Ectodermal cell (in vitro differentiated cells): ENCODE measurements around the gene ZNF30. TPM values are rescaled to one million over a fixed set of nuclear protein-coding genes. Genes with fewer than 3 reads are reported as not detected.
A peak's percentile ranks its signal among the peaks of the same experiment; 100 is the strongest.
"Not testable (repeated sequence)": the region's sequence is repeated elsewhere in the genome, so short reads cannot be mapped to it uniquely, and the experiment has no call there.

Source experiments
- H3K27ac ChIP-seq: 2 replicates; pipeline ENCODE4 v1.7.0; 2013; ENCODE audit warnings: mild to moderate bottlenecking, low read depth, low read length; ENCODE audit not compliant: insufficient read depth, poor library complexity, severe bottlenecking
- H3K27me3 ChIP-seq: 2 replicates; pipeline ENCODE4 v1.7.0; 2013; ENCODE audit warnings: mild to moderate bottlenecking, low read length; ENCODE audit not compliant: insufficient read depth, control insufficient read depth, poor library complexity, severe bottlenecking
- H3K36me3 ChIP-seq: one replicate; pipeline ENCODE4 v1.7.0; 2013; ENCODE audit warnings: low read length; ENCODE audit not compliant: control insufficient read depth, insufficient read depth
- H3K4me1 ChIP-seq: one replicate; pipeline ENCODE4 v1.7.0; 2013; ENCODE audit warnings: low read length; ENCODE audit not compliant: control insufficient read depth, insufficient read depth
- H3K4me3 ChIP-seq: 2 replicates; pipeline ENCODE4 v1.7.0; 2013; ENCODE audit warnings: low read depth, low read length, control low read depth; ENCODE audit not compliant: insufficient read depth
- H3K9me3 ChIP-seq: 2 replicates; pipeline ENCODE4 v1.7.0; 2013; ENCODE audit warnings: mild to moderate bottlenecking, low read length, moderate library complexity; ENCODE audit not compliant: control insufficient read depth
- WGBS, 2 experiments: methylation state at CpG; one replicate each; pipeline ENCODE4 v1.1.7; 2013; ENCODE audit warnings: missing lambda C conversion rate in 2 of 2; 5-methylcytosine and 5-hydroxymethylcytosine counted together
- polyA plus RNA-seq, 4 experiments: library from polyadenylated mRNA; stranded (reverse); fragments of 50-300 nt; gene quantifications; one replicate each; pipeline ENCODE4 v1.2.3, GENCODE V29; 2013

ZNF30 gene
- 7.4 TPM for polyA plus RNA-seq (2013, experiment 1 of 4)
- 8.9 TPM for polyA plus RNA-seq (2013, experiment 2 of 4)
- polyA plus RNA-seq (2013, experiment 3 of 4), result 6.3 TPM
- 12.5 TPM for polyA plus RNA-seq (2013, experiment 4 of 4)

DNA sequence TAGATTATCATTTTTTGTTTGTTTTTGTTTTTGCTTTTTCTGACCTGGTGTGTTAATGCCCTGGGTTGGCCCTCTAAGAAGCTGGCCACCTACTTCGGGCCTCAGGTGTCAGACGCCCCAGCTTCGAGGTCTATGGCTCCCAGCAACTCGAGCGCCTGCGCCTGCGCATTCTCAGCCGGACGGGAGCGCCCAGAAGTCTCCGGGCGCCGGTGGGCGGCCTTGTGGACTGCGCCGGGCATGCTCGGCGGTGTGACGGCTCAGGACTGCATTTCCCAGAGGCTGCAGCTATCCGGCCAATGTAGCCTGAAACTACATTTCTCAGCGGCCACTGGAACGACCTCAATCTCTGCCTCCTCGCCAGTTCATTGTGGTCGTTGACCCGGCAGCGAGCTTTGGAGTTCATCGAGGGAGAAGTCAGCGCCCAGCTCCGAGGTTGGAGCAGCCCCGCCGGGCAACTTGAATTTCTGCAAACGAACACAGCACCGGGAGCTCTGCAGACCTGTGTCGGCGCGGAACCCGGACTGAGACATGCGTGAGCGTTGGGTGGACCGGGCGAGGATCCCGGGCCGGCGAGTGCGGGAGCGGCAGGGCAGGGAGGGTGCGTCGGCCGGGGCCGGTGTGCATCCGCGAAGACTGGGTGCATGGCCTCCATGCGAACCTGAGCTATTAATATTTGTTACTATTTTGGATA, at the start of gene ZNF30:
TSS of gene ZNF30 (plus strand) at position 219 of the 691 bp plus-strand sequence. CDS start 3,045 bp downstream, outside the sequence.
- H3K9me3 ChIP-seq, result no peaks in the 10 kb centered on the region
- peaks cover 5% of the 10 kb centered on the region for H3K36me3 ChIP-seq
- WGBS, 2 experiments, result 1% methylated on average over 53 of the region's 53 CpGs
- no peaks in the 10 kb centered on the region for H3K4me1 ChIP-seq
- H3K27ac ChIP-seq, result peak within 1 kb of the TSS; percentile 19
- no peaks in the 10 kb centered on the region for H3K27me3 ChIP-seq
- peak within 1 kb of the TSS; percentile 72 for H3K4me3 ChIP-seq

- H3K9me3 ChIP-seq, result no peaks in the 10 kb centered on the region
- H3K27ac ChIP-seq, result no peak overlapping the region
- H3K4me1 ChIP-seq, result no peaks in the 10 kb centered on the region
- H3K4me3 ChIP-seq, result no peak overlapping the region
- no peaks in the 10 kb centered on the region for H3K36me3 ChIP-seq
- no peaks in the 10 kb centered on the region for H3K27me3 ChIP-seq
Observed at GRCh38 chr19:34879563-34879962, 47.1 kb upstream of the ZNF30 start.

DNA sequence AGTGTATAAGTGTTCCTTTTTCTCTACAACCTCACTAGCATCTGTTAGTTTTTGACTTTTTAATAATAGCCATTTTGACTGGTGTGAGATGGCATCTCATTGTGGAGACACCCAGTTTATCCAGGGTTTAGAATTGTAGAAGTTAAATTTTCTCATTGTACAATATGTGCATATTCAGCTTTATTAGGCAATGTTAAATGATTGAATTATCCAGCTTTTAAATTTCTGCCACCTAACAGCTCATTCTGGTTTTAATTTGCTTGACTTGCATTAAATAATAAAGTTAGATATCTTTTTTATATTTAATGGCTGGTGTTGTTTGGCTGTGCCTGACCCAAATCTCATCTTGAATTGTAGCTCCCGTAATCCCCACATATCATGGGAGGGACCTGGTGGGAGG, 46.7 kb upstream of the ZNF30 start:
- Histone ChIP-seq H3K9me3 (no peaks in the 10 kb centered on the region), H3K27ac (no peak overlapping the region), H3K36me3 (no peaks in the 10 kb centered on the region), H3K4me3 (no peak overlapping the region), H3K27me3 (no peaks in the 10 kb centered on the region), H3K4me1 (no peaks in the 10 kb centered on the region)
- WGBS, 2 experiments, result 93 to 100% methylated on average over 1 of the region's 1 CpG

DNA sequence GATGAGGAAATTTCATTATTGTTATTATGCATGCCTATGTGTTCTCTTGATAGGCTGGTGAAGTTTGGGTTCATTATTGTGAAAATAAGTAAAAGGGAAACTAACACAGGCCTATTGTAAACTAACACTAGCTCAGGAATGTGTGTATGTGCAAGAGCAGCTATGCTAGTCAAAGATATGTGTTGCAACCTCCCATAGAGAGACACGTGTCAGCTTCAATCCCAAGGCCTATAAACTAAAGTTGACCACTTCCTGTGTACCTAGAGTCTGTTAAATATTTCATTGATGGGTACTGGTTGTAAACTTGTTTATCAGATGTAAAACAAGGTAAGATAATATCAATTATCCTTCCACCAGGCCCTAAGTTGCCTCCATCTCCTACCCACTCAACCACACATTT, 44.7 kb upstream of the ZNF30 start:
- Histone ChIP-seq H3K27ac (no peak overlapping the region), H3K27me3 (no peaks in the 10 kb centered on the region), H3K36me3 (no peaks in the 10 kb centered on the region), H3K9me3 (no peaks in the 10 kb centered on the region), H3K4me1 (no peaks in the 10 kb centered on the region), H3K4me3 (no peak overlapping the region)
- WGBS, 2 experiments, result 90 to 92% methylated on average over 1 of the region's 1 CpG

- Histone ChIP-seq H3K4me1 (no peaks in the 10 kb centered on the region), H3K4me3 (no peak overlapping the region), H3K36me3 (no peaks in the 10 kb centered on the region), H3K9me3 (peaks cover 2% of the 10 kb centered on the region), H3K27ac (no peak overlapping the region), H3K27me3 (peaks cover 3% of the 10 kb centered on the region)
- 82 to 83% methylated on average over 6 of the region's 6 CpGs for WGBS, 2 experiments
Observed at GRCh38 chr19:34888091-34888490, 38.6 kb upstream of the ZNF30 start.

DNA sequence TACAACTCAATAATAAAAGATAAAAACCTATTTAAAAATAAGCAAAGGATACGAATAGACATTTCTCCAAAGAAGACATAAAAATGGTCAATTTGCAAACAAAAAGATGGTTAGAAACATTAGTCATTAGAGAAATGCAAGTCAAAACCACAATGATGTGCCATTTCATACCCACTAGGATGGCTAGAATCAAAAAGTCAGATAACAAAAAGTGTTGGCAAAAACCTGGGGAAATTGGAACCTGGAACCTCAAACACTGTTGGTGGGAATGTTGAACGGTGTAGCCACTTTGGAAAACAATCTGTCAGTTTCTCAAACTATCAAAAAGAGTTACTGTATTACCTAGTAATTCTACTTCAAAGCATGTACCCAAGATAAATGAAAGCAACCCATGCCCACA, 26.5 kb upstream of the ZNF30 start:
- Histone ChIP-seq H3K4me3 (no peak overlapping the region), H3K4me1 (no peaks in the 10 kb centered on the region), H3K27me3 (peaks cover 23% of the 10 kb centered on the region), H3K27ac (no peak overlapping the region), H3K36me3 (no peaks in the 10 kb centered on the region), H3K9me3 (no peaks in the 10 kb centered on the region)
- 73 to 88% methylated on average over 2 of the region's 2 CpGs for WGBS, 2 experiments

- Histone ChIP-seq H3K4me1 (no peaks in the 10 kb centered on the region), H3K36me3 (no peaks in the 10 kb centered on the region), H3K9me3 (no peaks in the 10 kb centered on the region), H3K4me3 (peak overlapping the region; percentile 21), H3K27me3 (peaks cover 47% of the 10 kb centered on the region), H3K27ac (no peak overlapping the region)
- WGBS, 2 experiments, result 18 to 20% methylated on average over 59 of the region's 59 CpGs
Observed at GRCh38 chr19:34904664-34905527, 21.8 kb upstream of the ZNF30 start.

GRCh38 chr19:34910770-34911169, 15.9 kb upstream of the ZNF30 start:
- no peak overlapping the region for H3K27ac ChIP-seq
- peaks cover 18% of the 10 kb centered on the region for H3K27me3 ChIP-seq
- H3K9me3 ChIP-seq, result no peaks in the 10 kb centered on the region
- WGBS, 2 experiments, result 84 to 89% methylated on average over 3 of the region's 3 CpGs
- H3K4me1 ChIP-seq, result no peaks in the 10 kb centered on the region
- H3K4me3 ChIP-seq, result no peak overlapping the region
- no peaks in the 10 kb centered on the region for H3K36me3 ChIP-seq

DNA sequence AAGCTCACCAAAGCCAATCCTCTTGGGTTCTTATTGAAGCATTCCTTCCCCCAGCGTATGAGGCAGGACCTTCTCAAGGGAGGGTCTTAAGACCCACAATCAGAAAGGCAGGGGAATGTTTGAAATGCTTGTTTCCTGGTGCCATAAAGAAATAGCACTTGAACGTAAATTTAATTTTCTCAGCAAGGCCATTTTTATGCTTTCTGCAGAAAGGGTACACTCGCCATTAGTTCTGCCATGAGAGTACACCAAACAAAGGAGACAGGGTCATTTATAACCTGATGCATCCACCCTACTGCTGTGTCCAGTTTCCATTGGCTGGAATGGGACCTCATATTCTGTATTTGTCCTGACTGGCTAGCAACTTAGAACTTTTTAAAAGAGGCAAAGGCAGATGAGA, 9.6 kb upstream of the ZNF30 start:
- 86% methylated on average over 3 of the region's 3 CpGs for WGBS, 2 experiments
- not testable (repeated sequence) for H3K4me3 ChIP-seq

DNA sequence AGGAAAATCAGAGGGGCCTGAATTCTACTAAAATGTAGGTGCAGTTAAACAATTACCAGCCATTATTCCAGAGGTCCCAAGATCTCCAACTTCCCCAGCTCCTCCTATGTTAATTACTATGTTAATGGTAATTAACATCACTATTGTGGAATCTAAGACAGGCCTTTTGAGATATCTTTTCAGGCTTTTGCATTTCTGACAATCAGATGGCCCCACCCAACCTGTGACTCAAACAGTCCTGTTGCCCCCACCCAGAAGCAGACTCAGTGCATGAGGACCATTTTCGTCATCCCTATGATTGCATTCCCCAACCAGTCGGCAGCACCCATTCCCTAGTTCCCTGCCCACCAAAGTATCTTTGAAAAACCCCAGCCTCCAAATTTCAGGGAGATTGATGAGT, 8.5 kb upstream of the ZNF30 start:
- no peak overlapping the region for H3K27ac ChIP-seq
- no peak overlapping the region for H3K4me3 ChIP-seq
- 80 to 90% methylated on average over 2 of the region's 2 CpGs for WGBS, 2 experiments
- no peaks in the 10 kb centered on the region for H3K27me3 ChIP-seq
- H3K4me1 ChIP-seq, result no peaks in the 10 kb centered on the region
- peaks cover 2% of the 10 kb centered on the region for H3K9me3 ChIP-seq
- no peaks in the 10 kb centered on the region for H3K36me3 ChIP-seq

More for the DNA sequence above, 9.6 kb upstream of the ZNF30 start:
- not testable (repeated sequence) for H3K27me3 ChIP-seq, H3K27ac ChIP-seq, H3K4me1 ChIP-seq, H3K36me3 ChIP-seq, H3K9me3 ChIP-seq
